T-helper 2 cell treated with Interferon-gamma antibody and Interleukin-4, amounts not matched to agents 100 ng/mL and 5 ng/mL, for 36 hours (primary cell): ENCODE data around the gene S1PR2. TPM values are rescaled to one million over a fixed set of nuclear protein-coding genes. Genes with fewer than 3 reads are reported as not detected.
"Not testable (repeated sequence)": the region's sequence is repeated elsewhere in the genome, so short reads cannot be mapped to it uniquely, and the experiment has no call there.

Source experiments
- intact Hi-C: fragments of 100-400 bp; cut with micrococcal nuclease; formaldehyde crosslinking; loops from one replicate; pipeline ENCODE4 v1.15.1; 2023
- total RNA-seq: library from RNA; stranded (reverse); gene quantifications from 2 replicates; pipeline ENCODE4 v1.2.3, GENCODE V29; 2022

Gene S1PR2
- total RNA-seq, 1 donor from 2014 or later: 7.0 TPM

GRCh38 chr19:10193790-10194499 is 37.2 kb downstream of the S1PR2 start:
- intact Hi-C loops: loop anchor here (1.0 to 2.0 kb wide), 3 partner anchors 37 to 209 kb away; partner anchors contain the start of genes CDC37 and S1PR2

GRCh38 chr19:10192922-10193321 is 38.2 kb downstream of the S1PR2 start:
- intact Hi-C loops: no loop called here

GRCh38 chr19:10191347-10191746 is 39.8 kb downstream of the S1PR2 start:
- intact Hi-C loops: no loop called here

- intact Hi-C loops: no loop called here
Measured at GRCh38 chr19:10190026-10190425, 41.1 kb downstream of the S1PR2 start.

- intact Hi-C loops: no loop called here
Measured at GRCh38 chr19:10189616-10190015, 41.5 kb downstream of the S1PR2 start.

- intact Hi-C loops: no loop called here
Measured at GRCh38 chr19:10187315-10187714, 43.8 kb downstream of the S1PR2 start.

GRCh38 chr19:10184636-10185035 is 46.5 kb downstream of the S1PR2 start:
- intact Hi-C loops: no loop called here

GRCh38 chr19:10183926-10184325 is 47.2 kb downstream of the S1PR2 start:
- intact Hi-C loops: no loop called here

GRCh38 chr19:10182847-10183246 is 48.3 kb downstream of the S1PR2 start:
- intact Hi-C loops: no loop called here

- intact Hi-C loops: no loop called here
Measured at GRCh38 chr19:10182076-10182475, 49.1 kb downstream of the S1PR2 start.

GRCh38 chr19:10180459-10180858 is 50.7 kb downstream of the S1PR2 start:
- intact Hi-C loops: no loop called here

GRCh38 chr19:10180024-10180423 is 51.1 kb downstream of the S1PR2 start:
- intact Hi-C loops: not testable (repeated sequence)

- intact Hi-C loops: no loop called here
Measured at GRCh38 chr19:10173527-10173926, 57.6 kb downstream of the S1PR2 start.

Other genes with a start within 250 kb of the S1PR2 start
- gene COL5A3, start 220.8 kb downstream of the S1PR2 start, total RNA-seq: not detected in 2 replicates
- not detected in 2 replicates for gene RDH8, start 217.8 kb downstream of the S1PR2 start, total RNA-seq
- 67.8 and 68.1 TPM in 2 replicates for gene SHFL, start 145.0 kb downstream of the S1PR2 start, total RNA-seq
- 1.3 and 2.0 TPM in 2 replicates for gene ANGPTL6, start 128.7 kb downstream of the S1PR2 start, total RNA-seq
- 82.1 and 83.0 TPM in 2 replicates for gene PPAN, start 125.0 kb downstream of the S1PR2 start, total RNA-seq
- 27.7 and 31.1 TPM in 2 replicates for gene P2RY11, start 119.6 kb downstream of the S1PR2 start, total RNA-seq
- 226 and 229 TPM in 2 replicates for gene EIF3G, start 111.4 kb downstream of the S1PR2 start, total RNA-seq
- 398 and 410 TPM in 2 replicates for gene DNMT1, start 36.4 kb downstream of the S1PR2 start, total RNA-seq
- gene MRPL4, start 20.9 kb upstream of the S1PR2 start, total RNA-seq: 76.3 and 77.9 TPM in 2 replicates
- gene ICAM1, start 39.8 kb upstream of the S1PR2 start, total RNA-seq: 19.4 and 21.7 TPM in 2 replicates
- gene ICAM4, start 55.6 kb upstream of the S1PR2 start, total RNA-seq: 2.5 and 4.0 TPM in 2 replicates
- 0.70 and 0.82 TPM in 2 replicates for gene ICAM5, start 58.6 kb upstream of the S1PR2 start, total RNA-seq
- gene ZGLP1, start 78.5 kb upstream of the S1PR2 start, total RNA-seq: 2.4 and 3.7 TPM in 2 replicates
- 7.2 and 9.0 TPM in 2 replicates for gene FDX2, start 84.7 kb upstream of the S1PR2 start, total RNA-seq
- 78.0 and 81.8 TPM in 2 replicates for gene RAVER1, start 102.2 kb upstream of the S1PR2 start, total RNA-seq
- 183 and 185 TPM in 2 replicates for gene ICAM3, start 108.3 kb upstream of the S1PR2 start, total RNA-seq
- gene TYK2, start 149.2 kb upstream of the S1PR2 start, total RNA-seq: 250 and 257 TPM in 2 replicates
- 201 and 202 TPM in 2 replicates for gene CDC37, start 172.2 kb upstream of the S1PR2 start, total RNA-seq
- 61.2 and 64.9 TPM in 2 replicates for gene PDE4A, start 189.2 kb upstream of the S1PR2 start, total RNA-seq